ENCODE data around the gene PVALEF. TPM values are rescaled to one million over a fixed set of nuclear protein-coding genes. Genes with fewer than 3 reads are reported as not detected.

The PVALEF gene
- polyA plus RNA-seq, 1 of the 3 experiments (the other 2 are of a cell fraction): not detected

DNA sequence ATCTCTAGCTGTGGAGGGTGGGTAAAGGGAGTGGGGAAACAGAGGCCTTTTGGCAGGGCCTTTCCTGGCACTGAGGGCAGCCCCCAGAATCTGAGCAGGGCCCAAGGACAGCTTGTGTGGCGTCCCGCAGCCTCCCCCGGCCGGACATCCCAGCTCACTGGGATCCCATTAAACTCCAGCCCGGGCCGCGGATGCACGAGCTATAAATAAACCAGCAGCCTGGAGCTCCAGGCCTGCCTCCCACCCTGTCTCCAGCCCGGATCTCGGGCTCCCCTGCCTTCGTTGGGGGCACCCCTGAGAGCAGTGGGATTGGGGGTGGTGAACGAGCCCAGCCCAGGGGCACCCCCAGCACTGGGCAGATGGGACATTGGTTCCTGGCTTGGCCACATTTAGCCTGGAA is 14.6 kb downstream of the PVALEF start:
- TF ChIP-seq, protein P1, sequence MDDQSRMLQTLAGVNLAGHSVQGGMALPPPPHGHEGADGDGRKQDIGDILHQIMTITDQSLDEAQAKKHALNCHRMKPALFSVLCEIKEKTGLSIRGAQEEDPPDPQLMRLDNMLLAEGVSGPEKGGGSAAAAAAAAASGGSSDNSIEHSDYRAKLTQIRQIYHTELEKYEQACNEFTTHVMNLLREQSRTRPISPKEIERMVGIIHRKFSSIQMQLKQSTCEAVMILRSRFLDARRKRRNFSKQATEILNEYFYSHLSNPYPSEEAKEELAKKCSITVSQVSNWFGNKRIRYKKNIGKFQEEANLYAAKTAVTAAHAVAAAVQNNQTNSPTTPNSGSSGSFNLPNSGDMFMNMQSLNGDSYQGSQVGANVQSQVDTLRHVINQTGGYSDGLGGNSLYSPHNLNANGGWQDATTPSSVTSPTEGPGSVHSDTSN (IDR thresholded peaks at IDR 0.05): no peak
- TF ChIP-seq GATA2 (CRISPR knock-in tag; IDR thresholded peaks at IDR 0.05) (no peak), RXRA (IDR thresholded peaks at IDR 0.05; ENCODE audit: borderline replicate concordance, low read depth) (no peak), MEF2A (IDR thresholded peaks at IDR 0.05; ENCODE audit: borderline replicate concordance, low read depth) (no peak), EZH2phosphoT487 (IDR thresholded peaks at IDR 0.05; ENCODE audit: borderline replicate concordance, low read depth) (no peak), FOSL2 (IDR thresholded peaks at IDR 0.05; ENCODE audit: borderline replicate concordance, low read depth) (no peak), NFIC (IDR thresholded peaks at IDR 0.05; ENCODE audit: borderline replicate concordance) (no peak), EP300 (IDR thresholded peaks at IDR 0.05; ENCODE audit: borderline replicate concordance in 1 of 2, low read depth in 1 of 2, low read length in 1 of 2) (no peak), CTCF (IDR thresholded peaks at IDR 0.05) (no peak), USF2 (IDR thresholded peaks at IDR 0.05; ENCODE audit: borderline replicate concordance, low read depth, low read length) (no peak), YY1 (IDR thresholded peaks at IDR 0.05; ENCODE audit: low read depth) (no peak), NRF1 (IDR thresholded peaks at IDR 0.05; ENCODE audit: low read depth, low read length) (no peak), ELF1 (IDR thresholded peaks at IDR 0.05) (no peak), SMC3 (IDR thresholded peaks at IDR 0.05; ENCODE audit: low read depth, low read length) (no peak), SIN3A (IDR thresholded peaks at IDR 0.05; ENCODE audit: borderline replicate concordance, low read depth, low read length) (no peak), IRF3 (IDR thresholded peaks at IDR 0.05; ENCODE audit: low read depth, low read length) (no peak), TAF1 (IDR thresholded peaks at IDR 0.05; ENCODE audit: borderline replicate concordance, low read depth, low read length) (no peak), CHD2 (IDR thresholded peaks at IDR 0.05; ENCODE audit: low read length, partially characterized antibody) (no peak), FOXM1 (IDR thresholded peaks at IDR 0.05; ENCODE audit: low read depth) (no peak)
- TF ChIP-seq, protein P2, sequence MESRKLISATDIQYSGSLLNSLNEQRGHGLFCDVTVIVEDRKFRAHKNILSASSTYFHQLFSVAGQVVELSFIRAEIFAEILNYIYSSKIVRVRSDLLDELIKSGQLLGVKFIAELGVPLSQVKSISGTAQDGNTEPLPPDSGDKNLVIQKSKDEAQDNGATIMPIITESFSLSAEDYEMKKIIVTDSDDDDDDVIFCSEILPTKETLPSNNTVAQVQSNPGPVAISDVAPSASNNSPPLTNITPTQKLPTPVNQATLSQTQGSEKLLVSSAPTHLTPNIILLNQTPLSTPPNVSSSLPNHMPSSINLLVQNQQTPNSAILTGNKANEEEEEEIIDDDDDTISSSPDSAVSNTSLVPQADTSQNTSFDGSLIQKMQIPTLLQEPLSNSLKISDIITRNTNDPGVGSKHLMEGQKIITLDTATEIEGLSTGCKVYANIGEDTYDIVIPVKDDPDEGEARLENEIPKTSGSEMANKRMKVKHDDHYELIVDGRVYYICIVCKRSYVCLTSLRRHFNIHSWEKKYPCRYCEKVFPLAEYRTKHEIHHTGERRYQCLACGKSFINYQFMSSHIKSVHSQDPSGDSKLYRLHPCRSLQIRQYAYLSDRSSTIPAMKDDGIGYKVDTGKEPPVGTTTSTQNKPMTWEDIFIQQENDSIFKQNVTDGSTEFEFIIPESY (IDR thresholded peaks at IDR 0.05; ENCODE audit: borderline replicate concordance, low read depth): no peak
- Histone ChIP-seq H2AFZ (ENCODE audit: low read depth) (no peak overlapping the region), H4K20me1 (ENCODE audit: insufficient read depth) (no peaks in the 10 kb centered on the region), H3K9me3 (0 out of 2 replicates have a peak, but pooled peaks cover 7% of the 10 kb centered on the region), H3K4me1 (ENCODE audit: control insufficient read depth in 1 of 2, insufficient read depth in 2 of 2, low read depth in 1 of 2, low read length in 1 of 2) (peaks cover 0 to 7% of the 10 kb centered on the region in 2 experiments; a peak in 1 of 4 replicates), H3K36me3 (replicated peaks in 1 of 2; ENCODE audit: control insufficient read depth in 1 of 2, insufficient read depth in 2 of 2, low read length in 1 of 2) (no peaks in the 10 kb centered on the region), H3K9ac (no peak overlapping the region), H3K27me3 (ENCODE audit: insufficient read depth) (no peaks in the 10 kb centered on the region), H3F3A (replicated peaks; ENCODE audit: insufficient read depth) (no peaks in the 10 kb centered on the region), H3K4me2 (no peak overlapping the region), H3K79me2 (ENCODE audit: insufficient read depth) (no peaks in the 10 kb centered on the region), H3K9me2 (no peaks in the 10 kb centered on the region), H3K4me3 (ENCODE audit: low read depth in 2 of 2, low read length in 1 of 2) (no peak overlapping the region), H3K27ac (ENCODE audit: low read depth in 2 of 2, low read length in 1 of 2) (no peak overlapping the region)
- ChIA-PET CTCF (interaction anchor here (0.8 to 3.6 kb wide), 8 partner anchors 9 to 156 kb away, joined by 3 to 18 read pairs (median 4); no protein-coding TSS in a partner anchor), POLR2A (interaction anchor here (1.5 kb wide), 1 partner anchor 12 kb away, joined by 5 read pairs; no protein-coding TSS in a partner anchor)
- no peak for DNase-seq
- 73% methylated on average over 5 of the region's 12 CpGs for WGBS (ENCODE audit: low lambda C conversion rate)
